SK-MEL-5 (cell line): Measurements from ENCODE around the gene INO80B. TPM values are rescaled to one million over a fixed set of nuclear protein-coding genes. Genes with fewer than 3 reads are reported as not detected.
"Not testable (repeated sequence)": the region's sequence is repeated elsewhere in the genome, so short reads cannot be mapped to it uniquely, and the experiment has no call there.

ENCODE experiments used
- DNase-seq: peaks from one replicate; pipeline ENCODE4 v3.0.0-alpha.2; 2016; ENCODE audit warnings: low read depth, low spot score
- in situ Hi-C: cut with HindIII; loops from 2 replicates; pipeline ENCODE4 v1.10.0; 2016; ENCODE audit warnings: low sequenced_read_pairs, high pct_unique_total_duplicates, low pct_unique_long_range_greater_than_20kb
- total RNA-seq: library from RNA; depleted of rRNA; stranded (reverse); fragments of >200 nt; shearing (Covaris generic); gene quantifications from 2 replicates; pipeline ENCODE4 v1.2.3, GENCODE V29; 2014

Gene INO80B
- total RNA-seq, 1 experiment from 2014 or later, result 21.6 TPM

- in situ Hi-C loops, result no loop called here
- no peak for DNase-seq
Observed at GRCh38 chr2:74462054-74462785, 7.3 kb downstream of the INO80B start.

GRCh38 chr2:74462786-74463105 is 7.9 kb downstream of the INO80B start:
- DNase-seq, result no peak
- in situ Hi-C loops, result no loop called here

GRCh38 chr2:74464406-74464805 is 9.5 kb downstream of the INO80B start:
- in situ Hi-C loops, result no loop called here
- no peak for DNase-seq

GRCh38 chr2:74470742-74471141 is 15.9 kb downstream of the INO80B start:
- DNase-seq, in situ Hi-C loops: not testable (repeated sequence)

GRCh38 chr2:74471332-74472065 is 16.6 kb downstream of the INO80B start:
- in situ Hi-C loops, result no loop called here
- no peak for DNase-seq

- in situ Hi-C loops, result no loop called here
- DNase-seq, result peak; percentile 93
Observed at GRCh38 chr2:74472086-74472944, 17.4 kb downstream of the INO80B start, which contains the start of gene MRPL53. TSS of gene MRPL53 (minus strand) at chr2:74472680. CDS start at chr2:74472660, 20 bp downstream.

GRCh38 chr2:74472945-74473258 is 18.0 kb downstream of the INO80B start:
- DNase-seq, result no peak
- in situ Hi-C loops, result no loop called here

- no peak for DNase-seq
- in situ Hi-C loops, result no loop called here
Observed at GRCh38 chr2:74474481-74474880, 19.6 kb downstream of the INO80B start.

- in situ Hi-C loops, result no loop called here
- peak; percentile 53 for DNase-seq
Observed at GRCh38 chr2:74474899-74475298, 20.0 kb downstream of the INO80B start.

GRCh38 chr2:74481431-74481830 is 26.5 kb downstream of the INO80B start:
- DNase-seq, result no peak
- in situ Hi-C loops, result no loop called here

- in situ Hi-C loops, result no loop called here
- DNase-seq, result no peak
Observed at GRCh38 chr2:74481961-74482800, 27.3 kb downstream of the INO80B start.

- peak; percentile 97 for DNase-seq
- in situ Hi-C loops, result no loop called here
Observed at GRCh38 chr2:74482801-74483674, 28.2 kb downstream of the INO80B start, which contains the start of the genes CCDC142 and TTC31. TSS of gene CCDC142 (minus strand) at chr2:74482998. CDS start at chr2:74482837, 161 bp downstream. TSS of gene TTC31 (plus strand) at chr2:74483081. CDS start at chr2:74483096, 15 bp downstream.

- in situ Hi-C loops, DNase-seq: not testable (repeated sequence)
Observed at GRCh38 chr2:74483675-74484164, 28.8 kb downstream of the INO80B start.

- no peak for DNase-seq
- in situ Hi-C loops, result no loop called here
Observed at GRCh38 chr2:74486141-74486540, 31.3 kb downstream of the INO80B start.

GRCh38 chr2:74488643-74489481 is 34.0 kb downstream of the INO80B start:
- in situ Hi-C loops, result no loop called here

GRCh38 chr2:74489906-74490305 is 35.0 kb downstream of the INO80B start:
- in situ Hi-C loops, result no loop called here
- no peak for DNase-seq

More at GRCh38 chr2:74488643-74489481, 34.0 kb downstream of the INO80B start:
- DNase-seq, result no peak
